Panc1 (cell line): ENCODE results near the gene OTOP3. TPM values are rescaled to one million over a fixed set of nuclear protein-coding genes. Genes with fewer than 3 reads are reported as not detected.
"Not testable (repeated sequence)": the region's sequence is repeated elsewhere in the genome, so short reads cannot be mapped to it uniquely, and the experiment has no call there.

Experiments
- ATAC-seq: fragments of 200-7000 bp; cut with Tn5 transposase; 2 replicates; pipeline ENCODE4 v1.9.1; 2020; ENCODE audit warnings: mild to moderate bottlenecking, moderate library complexity
- BruUV-seq: library from RNA; stranded (reverse); fragments of 400-500 nt; replicated peaks from 2 replicates; lab custom pipeline; 2021; lab: Mats Ljungman, UMichigan
- CTCF ChIA-PET: fragments of 300-600 bp; sonication (Branson Sonifier 250); formaldehyde crosslinking; loops from one replicate; lab custom pipeline; 2022; ENCODE audit warnings: antibody characterized with exemption; lab: Charles Lee
- POLR2A ChIA-PET: fragments of 300-600 bp; sonication (Branson Sonifier 250); formaldehyde crosslinking; loops from one replicate; lab custom pipeline; 2022; ENCODE audit warnings: antibody characterized with exemption; lab: Charles Lee
- DNase-seq: peaks from one replicate; pipeline ENCODE4 v3.0.0-alpha.2; 2010; ENCODE audit warnings: low read depth, low spot score
- H3K27ac ChIP-seq: 2 replicates; pipeline ENCODE4 v1.5.1; 2011; ENCODE audit warnings: mild to moderate bottlenecking, low read length, inconsistent platforms
- H3K27me3 ChIP-seq: fragments of 200-500 bp; sonication (Bioruptor generic); 2 replicates; pipeline ENCODE4 v1.6.0; 2014; ENCODE audit warnings: low read length, inconsistent platforms; ENCODE audit not compliant: control insufficient read depth, insufficient read depth
- H3K36me3 ChIP-seq: fragments of 200-500 bp; sonication (Bioruptor generic); 2 replicates; pipeline ENCODE4 v1.5.1; 2014; ENCODE audit warnings: inconsistent platforms, mild to moderate bottlenecking, low read length, moderate library complexity; ENCODE audit not compliant: control insufficient read depth, insufficient read depth
- H3K4me1 ChIP-seq: 2 replicates; pipeline ENCODE4 v1.5.1; 2011; ENCODE audit warnings: inconsistent platforms, mild to moderate bottlenecking, low read length, moderate library complexity; ENCODE audit not compliant: control insufficient read depth, insufficient read depth
- H3K4me3 ChIP-seq, 2 experiments: 2 replicates each; pipeline ENCODE4 v1.5.1; 2011 to 2012; ENCODE audit warnings: low read depth in 2 of 2, low read length in 2 of 2, mild to moderate bottlenecking in 2 of 2, inconsistent platforms in 1 of 2, moderate library complexity in 1 of 2
- H3K9me3 ChIP-seq: fragments of 200-500 bp; sonication (Bioruptor generic); 2 replicates; pipeline ENCODE4 v1.5.1; 2014; ENCODE audit warnings: low read depth, mild to moderate bottlenecking, inconsistent platforms, low read length, moderate library complexity; ENCODE audit not compliant: control insufficient read depth, insufficient read depth
- CTCF ChIP-seq: fragments of 450-650 bp; IDR thresholded peaks from 2 replicates; pipeline ENCODE4 v1.5.1; 2017; ENCODE audit warnings: mild to moderate bottlenecking
- POLR2AphosphoS5 ChIP-seq: IDR thresholded peaks from 2 replicates; pipeline ENCODE4 v1.6.1; 2012; ENCODE audit warnings: mild to moderate bottlenecking, low read depth, low read length, moderate library complexity
- REST ChIP-seq, 2 experiments: IDR thresholded peaks; 2 replicates each; pipeline ENCODE4 v1.6.1; 2011 to 2012; ENCODE audit warnings: low read depth in 2 of 2, control low read depth in 1 of 2, low read length in 1 of 2, mild to moderate bottlenecking in 1 of 2, moderate library complexity in 1 of 2; ENCODE audit not compliant: insufficient read depth in 1 of 2
- SIN3A ChIP-seq: IDR thresholded peaks from 2 replicates; pipeline ENCODE4 v1.6.1; 2012; ENCODE audit warnings: low read depth, mild to moderate bottlenecking, low read length, moderate library complexity, borderline replicate concordance; ENCODE audit not compliant: insufficient read depth
- TCF7L2 ChIP-seq: IDR thresholded peaks from 2 replicates; pipeline ENCODE4 v1.6.1; 2011; ENCODE audit warnings: mild to moderate bottlenecking, low read depth, low read length, inconsistent platforms
- in situ Hi-C: cut with HindIII; loops from 2 replicates; pipeline ENCODE4 v1.10.0; 2016; ENCODE audit warnings: low sequenced_read_pairs, low pct_unique_long_range_greater_than_20kb
- intact Hi-C: fragments of 100-400 bp; cut with micrococcal nuclease; formaldehyde crosslinking; loops from one replicate; pipeline ENCODE4 v1.10.0; 2022; ENCODE audit not compliant: unreplicated experiment
- total RNA-seq: library from RNA; stranded (reverse); gene quantifications from one replicate; pipeline ENCODE4 v1.2.1, GENCODE V29; 2021; ENCODE audit not compliant: unreplicated experiment

OTOP3 gene
- total RNA-seq, 1 experiment from 2014 or later: not detected

DNA sequence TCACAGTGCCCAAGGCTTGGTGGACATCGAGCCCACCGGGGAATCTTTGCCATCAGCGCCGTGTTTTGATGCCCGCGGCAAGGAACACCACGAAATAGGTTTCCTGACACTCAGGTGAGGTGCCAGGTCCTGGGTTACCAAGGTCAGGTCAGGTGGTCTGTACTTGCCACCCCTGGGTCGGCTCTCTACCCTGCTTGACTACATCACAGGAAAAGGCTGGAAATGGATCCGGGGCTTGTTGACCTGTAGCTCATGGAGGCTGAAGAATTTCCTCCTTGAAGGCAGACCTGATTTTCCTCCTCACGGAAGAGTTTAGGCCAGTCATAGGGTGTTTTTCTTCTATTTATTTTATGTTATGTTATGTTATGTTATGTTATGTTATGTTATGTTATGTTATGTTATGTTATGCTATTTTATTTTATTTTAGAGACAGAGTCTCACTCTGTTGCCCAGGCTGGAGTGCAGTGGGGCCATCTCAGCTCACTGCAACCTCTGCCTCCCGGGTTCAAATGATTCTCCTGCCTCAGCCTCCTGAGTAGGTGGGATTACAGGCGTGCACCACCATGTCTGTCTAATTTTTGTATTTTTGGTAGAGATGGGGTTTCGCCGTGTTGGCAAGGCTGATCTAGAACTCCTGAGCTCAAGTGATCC, 47.1 kb downstream of the OTOP3 start:
- H3K27ac ChIP-seq: peak overlapping the region; percentile 86
- H3K27me3 ChIP-seq, H3K9me3 ChIP-seq, in situ Hi-C loops, intact Hi-C loops, H3K36me3 ChIP-seq, DNase-seq, BruUV-seq: not testable (repeated sequence)
- H3K4me3 ChIP-seq: peak overlapping the region; percentile 63 to 83
- ChIA-PET POLR2A (interaction anchor here (0.6 kb wide), 1 partner anchor 189 kb away, joined by 3 read pairs; no protein-coding TSS in a partner anchor), CTCF (interaction anchor here (0.5 kb wide), 1 partner anchor 69 kb away, joined by 7 read pairs; no protein-coding TSS in a partner anchor)
- peak; percentile 30 for ATAC-seq
- peaks cover 13% of the 10 kb centered on the region for H3K4me1 ChIP-seq

- CTCF ChIA-PET: no interaction called here
Observed at GRCh38 chr17:74986206-74986576, 50.5 kb downstream of the OTOP3 start.

More at GRCh38 chr17:74986206-74986576, 50.5 kb downstream of the OTOP3 start:
- no TSS peak for BruUV-seq
- Histone ChIP-seq H3K9me3 (no peaks in the 10 kb centered on the region), H3K27ac (no peak overlapping the region), H3K4me1 (peaks cover 22% of the 10 kb centered on the region), H3K36me3 (no peaks in the 10 kb centered on the region; the same call in 1 of the 2 replicates), H3K27me3 (no peaks in the 10 kb centered on the region), H3K4me3 (no peak overlapping the region)
- in situ Hi-C loops: no loop called here
- intact Hi-C loops: no loop called here
- TF ChIP-seq REST (IDR thresholded peaks at IDR 0.05; ENCODE audit: insufficient read depth in 1 of 2, low read depth in 2 of 2, low read length in 1 of 2) (no peak), SIN3A (no peak), TCF7L2 (no peak), CTCF (no peak), POLR2AphosphoS5 (no peak)
- POLR2A ChIA-PET: interaction anchor here (0.6 kb wide), 1 partner anchor 938 kb away, joined by 3 read pairs; no protein-coding TSS in a partner anchor
- DNase-seq (no peak), ATAC-seq (no peak)
